Stimulated activated CD8-positive, alpha-beta memory T cell treated with anti-CD3 and anti-CD28 coated beads, Interleukin-2, amount 100 ng/mL, for 48 hours (primary cell): ENCODE measurements around the gene GUCY1A1.

Experiments used
- DNase-seq, 2 donors: peaks; one replicate each; pipeline ENCODE4 v3.0.0-alpha.2; 2020; ENCODE audit warnings: low read depth in 2 of 2

Gene GUCY1A1

GRCh38 chr4:155693015-155693663, 26.5 kb downstream of the GUCY1A1 start:
- no peak for DNase-seq

- DNase-seq: no peak
Observed at GRCh38 chr4:155694100-155694785, 27.6 kb downstream of the GUCY1A1 start.

- DNase-seq: no peak
Observed at GRCh38 chr4:155696226-155696625, 29.6 kb downstream of the GUCY1A1 start.

- no peak for DNase-seq
Observed at GRCh38 chr4:155696726-155697125, 30.1 kb downstream of the GUCY1A1 start.

- no peak for DNase-seq
Observed at GRCh38 chr4:155701827-155702226, 35.2 kb downstream of the GUCY1A1 start.

GRCh38 chr4:155703486-155704247, 37.0 kb downstream of the GUCY1A1 start:
- DNase-seq: no peak

GRCh38 chr4:155704841-155705404, 38.3 kb downstream of the GUCY1A1 start:
- DNase-seq: no peak

- no peak for DNase-seq
Observed at GRCh38 chr4:155705664-155706063, 39.0 kb downstream of the GUCY1A1 start.

- DNase-seq: no peak
Observed at GRCh38 chr4:155706147-155706546, 39.5 kb downstream of the GUCY1A1 start.

- DNase-seq: no peak
Observed at GRCh38 chr4:155707251-155707650, 40.6 kb downstream of the GUCY1A1 start.

- DNase-seq: no peak
Observed at GRCh38 chr4:155708782-155709181, 42.1 kb downstream of the GUCY1A1 start.

- DNase-seq: no peak
Observed at GRCh38 chr4:155709918-155710317, 43.3 kb downstream of the GUCY1A1 start.

- no peak for DNase-seq
Observed at GRCh38 chr4:155711556-155711955, 44.9 kb downstream of the GUCY1A1 start.

- DNase-seq: no peak
Observed at GRCh38 chr4:155712846-155713245, 46.2 kb downstream of the GUCY1A1 start.

- no peak for DNase-seq
Observed at GRCh38 chr4:155713911-155714310, 47.3 kb downstream of the GUCY1A1 start.

GRCh38 chr4:155722336-155722735, 55.7 kb downstream of the GUCY1A1 start:
- no peak for DNase-seq

- no peak for DNase-seq
Observed at GRCh38 chr4:155722816-155723499, 56.3 kb downstream of the GUCY1A1 start.

GRCh38 chr4:155724731-155725130, 58.1 kb downstream of the GUCY1A1 start:
- no peak for DNase-seq

GRCh38 chr4:155734065-155734464, 67.4 kb downstream of the GUCY1A1 start:
- no peak for DNase-seq

- no peak for DNase-seq
Observed at GRCh38 chr4:155734951-155735350, 68.3 kb downstream of the GUCY1A1 start.

GRCh38 chr4:155735496-155735895, 68.8 kb downstream of the GUCY1A1 start:
- no peak for DNase-seq

- DNase-seq: no peak
Observed at GRCh38 chr4:155738548-155738947, 71.9 kb downstream of the GUCY1A1 start.
